WTC11 (cell line): ENCODE measurements around the gene ERC2. TPM values are rescaled to one million over a fixed set of nuclear protein-coding genes. Genes with fewer than 3 reads are reported as not detected.

ENCODE experiments used
- ATAC-seq: fragments of 200-7000 bp; cut with Tn5 transposase; 2 replicates; pipeline ENCODE4 v1.10.0; 2021; ENCODE audit warnings: mild to moderate bottlenecking, moderate library complexity
- CTCF ChIA-PET: fragments of 300-600 bp; sonication (Branson Sonifier 250); formaldehyde crosslinking; loops from one replicate; lab custom pipeline; 2021; ENCODE audit warnings: antibody characterized with exemption; lab: Charles Lee
- POLR2A ChIA-PET: fragments of 350-600 bp; sonication (Branson Sonifier 250); formaldehyde crosslinking; loops from one replicate; lab custom pipeline; 2021; ENCODE audit warnings: antibody characterized with exemption; lab: Charles Lee
- DNase-seq: peaks from one replicate; pipeline ENCODE4 v3.0.0; 2021; ENCODE audit warnings: low spot score
- H3K27ac Mint-ChIP-seq: 2 replicates; pipeline ENCODE4 v1.8.0; 2021; ENCODE audit warnings: mixed read lengths
- H3K27me3 Mint-ChIP-seq: 2 replicates; pipeline ENCODE4 v1.8.0; 2021; ENCODE audit warnings: low read depth, mild to moderate bottlenecking, moderate library complexity, mixed read lengths
- H3K36me3 Mint-ChIP-seq: 2 replicates; pipeline ENCODE4 v1.8.0; 2021; ENCODE audit warnings: mixed read lengths
- H3K4me1 Mint-ChIP-seq: 2 replicates; pipeline ENCODE4 v1.8.0; 2022; ENCODE audit warnings: mixed read lengths
- H3K4me3 Mint-ChIP-seq: 2 replicates; pipeline ENCODE4 v1.8.0; 2021; ENCODE audit warnings: mild to moderate bottlenecking, moderate library complexity, mixed read lengths
- H3K9me3 Mint-ChIP-seq: 2 replicates; pipeline ENCODE4 v1.8.0; 2021; ENCODE audit warnings: mixed read lengths
- AR ChIP-seq: fragments of 250-450 bp; sonication (Bioruptor Pico); IDR thresholded peaks from 2 replicates; pipeline ENCODE4 v1.9.0; 2021; ENCODE audit warnings: mild to moderate bottlenecking
- CBFB ChIP-seq: sonication (generic); formaldehyde crosslinking; IDR thresholded peaks from 2 replicates; pipeline ENCODE4 v1.8.1; 2022; ENCODE audit warnings: mild to moderate bottlenecking, low read depth, missing genetic modification reagents
- CREB1 ChIP-seq: sonication (generic); formaldehyde crosslinking; IDR thresholded peaks from 2 replicates; pipeline ENCODE4 v1.8.0; 2023; ENCODE audit warnings: mild to moderate bottlenecking, missing genetic modification reagents
- ESRRA ChIP-seq: sonication (generic); formaldehyde crosslinking; IDR thresholded peaks from 2 replicates; pipeline ENCODE4 v1.8.1; 2022; ENCODE audit warnings: mild to moderate bottlenecking, missing genetic modification reagents, borderline replicate concordance
- FOXP4 ChIP-seq: sonication (generic); formaldehyde crosslinking; IDR thresholded peaks from 2 replicates; pipeline ENCODE4 v1.8.0; 2022; ENCODE audit warnings: mild to moderate bottlenecking, missing genetic modification reagents
- HMGA2 ChIP-seq: fragments of 250-450 bp; sonication (Bioruptor Pico); IDR thresholded peaks from 2 replicates; pipeline ENCODE4 v1.4.0; 2021; ENCODE audit warnings: mild to moderate bottlenecking, moderate library complexity
- ZNF138 ChIP-seq: sonication (generic); formaldehyde crosslinking; conservative IDR thresholded peaks from 2 replicates; pipeline ENCODE4 v1.8.1; 2022; ENCODE audit warnings: mild to moderate bottlenecking, moderate library complexity, missing genetic modification reagents
- ZNF423 ChIP-seq: fragments of 250-450 bp; sonication (Bioruptor Pico); IDR thresholded peaks from 2 replicates; pipeline ENCODE4 v2.1.2; 2022; ENCODE audit warnings: mild to moderate bottlenecking, moderate library complexity
- total RNA-seq: library from RNA; stranded (reverse); gene quantifications from 3 replicates; pipeline ENCODE4 v1.2.3, GENCODE V29; 2021
- TF ChIP-seq, protein P1 (sequence below): sonication (generic); formaldehyde crosslinking; IDR thresholded peaks from 2 replicates; pipeline ENCODE4 v1.8.1; 2023; ENCODE audit warnings: mild to moderate bottlenecking, moderate library complexity, missing genetic modification reagents
- TF ChIP-seq, protein P2 (sequence below): sonication (generic); formaldehyde crosslinking; IDR thresholded peaks from 2 replicates; pipeline ENCODE4 v1.8.0; 2023; ENCODE audit warnings: mild to moderate bottlenecking, missing genetic modification reagents
- TF ChIP-seq, protein P3 (sequence below): sonication (generic); formaldehyde crosslinking; IDR thresholded peaks from 2 replicates; pipeline ENCODE4 v1.8.0; 2022; ENCODE audit warnings: mild to moderate bottlenecking, missing genetic modification reagents
- TF ChIP-seq, protein P4 (sequence below): fragments of 200-600 bp; IDR thresholded peaks from 2 replicates; pipeline ENCODE4 v1.8.0; 2022; ENCODE audit warnings: antibody characterized with exemption

Gene ERC2
- total RNA-seq, 1 experiment from 2014 or later: 23.5 TPM

- peaks cover 91% of the 10 kb centered on the region for H3K27me3 Mint-ChIP-seq
- DNase-seq (peak; percentile 63), ATAC-seq (no peak)
- H3K4me3 Mint-ChIP-seq: peak overlapping the region; percentile 85
- TF ChIP-seq HMGA2 (no peak), ZNF423 (CRISPR knock-in tag) (peak; percentile 86), CBFB (CRISPR knock-in tag) (no peak), ESRRA (CRISPR knock-in tag) (no peak), FOXP4 (CRISPR knock-in tag) (0 out of 2 replicates have a peak, but pooled peaks have one; percentile 30)
- TF ChIP-seq, protein P1, sequence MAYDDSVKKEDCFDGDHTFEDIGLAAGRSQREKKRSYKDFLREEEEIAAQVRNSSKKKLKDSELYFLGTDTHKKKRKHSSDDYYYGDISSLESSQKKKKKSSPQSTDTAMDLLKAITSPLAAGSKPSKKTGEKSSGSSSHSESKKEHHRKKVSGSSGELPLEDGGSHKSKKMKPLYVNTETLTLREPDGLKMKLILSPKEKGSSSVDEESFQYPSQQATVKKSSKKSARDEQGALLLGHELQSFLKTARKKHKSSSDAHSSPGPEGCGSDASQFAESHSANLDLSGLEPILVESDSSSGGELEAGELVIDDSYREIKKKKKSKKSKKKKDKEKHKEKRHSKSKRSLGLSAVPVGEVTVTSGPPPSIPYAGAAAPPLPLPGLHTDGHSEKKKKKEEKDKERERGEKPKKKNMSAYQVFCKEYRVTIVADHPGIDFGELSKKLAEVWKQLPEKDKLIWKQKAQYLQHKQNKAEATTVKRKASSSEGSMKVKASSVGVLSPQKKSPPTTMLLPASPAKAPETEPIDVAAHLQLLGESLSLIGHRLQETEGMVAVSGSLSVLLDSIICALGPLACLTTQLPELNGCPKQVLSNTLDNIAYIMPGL (CRISPR knock-in tag): no peak
- TF ChIP-seq, protein P2, sequence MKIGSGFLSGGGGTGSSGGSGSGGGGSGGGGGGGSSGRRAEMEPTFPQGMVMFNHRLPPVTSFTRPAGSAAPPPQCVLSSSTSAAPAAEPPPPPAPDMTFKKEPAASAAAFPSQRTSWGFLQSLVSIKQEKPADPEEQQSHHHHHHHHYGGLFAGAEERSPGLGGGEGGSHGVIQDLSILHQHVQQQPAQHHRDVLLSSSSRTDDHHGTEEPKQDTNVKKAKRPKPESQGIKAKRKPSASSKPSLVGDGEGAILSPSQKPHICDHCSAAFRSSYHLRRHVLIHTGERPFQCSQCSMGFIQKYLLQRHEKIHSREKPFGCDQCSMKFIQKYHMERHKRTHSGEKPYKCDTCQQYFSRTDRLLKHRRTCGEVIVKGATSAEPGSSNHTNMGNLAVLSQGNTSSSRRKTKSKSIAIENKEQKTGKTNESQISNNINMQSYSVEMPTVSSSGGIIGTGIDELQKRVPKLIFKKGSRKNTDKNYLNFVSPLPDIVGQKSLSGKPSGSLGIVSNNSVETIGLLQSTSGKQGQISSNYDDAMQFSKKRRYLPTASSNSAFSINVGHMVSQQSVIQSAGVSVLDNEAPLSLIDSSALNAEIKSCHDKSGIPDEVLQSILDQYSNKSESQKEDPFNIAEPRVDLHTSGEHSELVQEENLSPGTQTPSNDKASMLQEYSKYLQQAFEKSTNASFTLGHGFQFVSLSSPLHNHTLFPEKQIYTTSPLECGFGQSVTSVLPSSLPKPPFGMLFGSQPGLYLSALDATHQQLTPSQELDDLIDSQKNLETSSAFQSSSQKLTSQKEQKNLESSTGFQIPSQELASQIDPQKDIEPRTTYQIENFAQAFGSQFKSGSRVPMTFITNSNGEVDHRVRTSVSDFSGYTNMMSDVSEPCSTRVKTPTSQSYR (CRISPR knock-in tag): peak; percentile 54; the same call in 1 of the 2 replicates
- no peaks in the 10 kb centered on the region for H3K9me3 Mint-ChIP-seq
- H3K27ac Mint-ChIP-seq: peak overlapping the region; percentile 90
- ChIA-PET CTCF (interaction anchor here (0.6 to 1.9 kb wide), 6 partner anchors 11 to 1636 kb away, joined by 3 to 7 read pairs (median 4); no protein-coding TSS in a partner anchor), POLR2A (interaction anchor here (0.7 kb wide), 1 partner anchor 49 kb away, joined by 4 read pairs; no protein-coding TSS in a partner anchor)
- H3K4me1 Mint-ChIP-seq: peaks cover 38% of the 10 kb centered on the region
- H3K36me3 Mint-ChIP-seq: no peaks in the 10 kb centered on the region
These were observed 982.0 kb downstream of the ERC2 start for GRCh38 chr3:55486101-55486856.

DNA sequence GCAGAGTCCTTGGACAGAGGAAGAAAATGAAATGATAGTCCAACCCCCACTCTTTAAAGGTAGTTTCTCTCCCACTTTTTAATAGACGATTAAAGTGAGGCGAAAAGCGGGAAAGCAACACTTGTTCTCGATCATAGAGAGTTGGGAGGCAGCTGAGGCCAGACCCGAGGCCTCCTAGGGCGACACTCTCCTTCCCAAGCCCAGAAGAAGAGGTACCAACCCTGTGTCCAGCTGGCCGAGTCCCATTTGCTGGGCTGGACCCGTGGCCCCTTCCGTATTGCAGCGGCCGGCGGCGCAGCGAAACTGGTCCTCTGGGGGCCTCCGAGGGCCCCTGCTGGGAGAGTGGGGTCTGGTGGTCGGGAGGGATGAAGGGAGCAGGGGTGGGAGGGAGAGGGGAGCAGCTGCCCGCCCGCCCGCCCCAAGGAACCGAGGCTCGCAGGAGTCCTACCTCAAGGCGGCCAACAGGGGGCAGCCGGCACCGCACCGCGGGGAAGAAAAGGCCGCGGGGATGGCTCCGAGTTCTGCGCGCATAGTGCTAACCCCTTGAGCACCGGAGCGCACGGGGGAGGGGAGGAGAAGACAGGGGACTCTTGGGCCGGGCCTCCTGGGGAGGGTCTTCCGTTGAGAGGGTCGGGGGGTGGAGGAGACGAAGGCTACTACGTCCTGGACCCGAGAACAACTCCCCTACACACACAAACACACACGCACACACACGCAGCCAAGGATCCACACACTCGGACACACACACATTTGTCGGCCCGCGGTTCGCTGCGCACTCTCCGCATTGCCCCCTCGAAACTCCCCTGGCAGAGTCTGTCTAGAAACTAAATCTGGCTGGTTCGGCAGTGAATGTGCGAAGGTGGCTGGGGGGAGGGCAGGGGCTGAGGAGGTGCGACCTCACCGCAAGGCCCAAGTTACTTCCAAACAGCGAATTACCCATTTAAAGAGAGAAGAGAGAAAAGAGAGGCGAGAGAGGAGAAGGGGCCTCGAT, 983.2 kb downstream of the ERC2 start:
- DNase-seq (peak; percentile 90), ATAC-seq (peak; percentile 16)
- POLR2A ChIA-PET: no interaction called here
- H3K9me3 Mint-ChIP-seq: no peaks in the 10 kb centered on the region
- peak overlapping the region; percentile 85 for H3K4me3 Mint-ChIP-seq
- peaks cover 37% of the 10 kb centered on the region for H3K4me1 Mint-ChIP-seq
- no peaks in the 10 kb centered on the region for H3K36me3 Mint-ChIP-seq
- peaks cover 91% of the 10 kb centered on the region for H3K27me3 Mint-ChIP-seq
- peak overlapping the region; percentile 95 for H3K27ac Mint-ChIP-seq
- CTCF ChIA-PET: interaction anchor here (0.6 to 1.9 kb wide), 30 partner anchors 10 to 767 kb away, joined by 3 to 13 read pairs (median 4); no protein-coding TSS in a partner anchor
- TF ChIP-seq, protein P1 (CRISPR knock-in tag): no peak
- TF ChIP-seq, protein P2 (CRISPR knock-in tag): peak; percentile 78; the same call in 1 of the 2 replicates
- no peak for TF ChIP-seq CREB1 (CRISPR knock-in tag)
- TF ChIP-seq AR: no peak
- TF ChIP-seq, protein P3, sequence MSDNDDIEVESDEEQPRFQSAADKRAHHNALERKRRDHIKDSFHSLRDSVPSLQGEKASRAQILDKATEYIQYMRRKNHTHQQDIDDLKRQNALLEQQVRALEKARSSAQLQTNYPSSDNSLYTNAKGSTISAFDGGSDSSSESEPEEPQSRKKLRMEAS (CRISPR knock-in tag): peak; percentile 31; the same call in 1 of the 2 replicates
- TF ChIP-seq ZNF138 (CRISPR knock-in tag): no peak
- TF ChIP-seq, protein P4, sequence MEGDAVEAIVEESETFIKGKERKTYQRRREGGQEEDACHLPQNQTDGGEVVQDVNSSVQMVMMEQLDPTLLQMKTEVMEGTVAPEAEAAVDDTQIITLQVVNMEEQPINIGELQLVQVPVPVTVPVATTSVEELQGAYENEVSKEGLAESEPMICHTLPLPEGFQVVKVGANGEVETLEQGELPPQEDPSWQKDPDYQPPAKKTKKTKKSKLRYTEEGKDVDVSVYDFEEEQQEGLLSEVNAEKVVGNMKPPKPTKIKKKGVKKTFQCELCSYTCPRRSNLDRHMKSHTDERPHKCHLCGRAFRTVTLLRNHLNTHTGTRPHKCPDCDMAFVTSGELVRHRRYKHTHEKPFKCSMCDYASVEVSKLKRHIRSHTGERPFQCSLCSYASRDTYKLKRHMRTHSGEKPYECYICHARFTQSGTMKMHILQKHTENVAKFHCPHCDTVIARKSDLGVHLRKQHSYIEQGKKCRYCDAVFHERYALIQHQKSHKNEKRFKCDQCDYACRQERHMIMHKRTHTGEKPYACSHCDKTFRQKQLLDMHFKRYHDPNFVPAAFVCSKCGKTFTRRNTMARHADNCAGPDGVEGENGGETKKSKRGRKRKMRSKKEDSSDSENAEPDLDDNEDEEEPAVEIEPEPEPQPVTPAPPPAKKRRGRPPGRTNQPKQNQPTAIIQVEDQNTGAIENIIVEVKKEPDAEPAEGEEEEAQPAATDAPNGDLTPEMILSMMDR: peak; percentile 81
